HepG2 (cell line): ENCODE results near the gene WDR62. TPM values are rescaled to one million over a fixed set of nuclear protein-coding genes. Genes with fewer than 3 reads are reported as not detected.

ENCODE experiments used
- ATAC-seq: fragments of 200-7000 bp; cut with Tn5 transposase; 3 replicates; pipeline ENCODE4 v1.9.1; 2020; ENCODE audit warnings: mild to moderate bottlenecking, moderate library complexity
- BruUV-seq: library from RNA; stranded (reverse); fragments of 400-500 nt; replicated peaks from 2 replicates; lab custom pipeline; 2021; lab: Mats Ljungman, UMichigan
- CTCF ChIA-PET: fragments of 300-600 bp; formaldehyde crosslinking; extraction: SDS; loops from one replicate; lab custom pipeline; 2021; ENCODE audit warnings: low total read pairs, inconsistent platforms, low intra/inter-chr PET ratio; lab: Yijun Ruan, JAX
- POLR2A ChIA-PET: fragments of 350-600 bp; sonication (Branson Sonifier 250); formaldehyde crosslinking; loops from one replicate; lab custom pipeline; 2020; ENCODE audit warnings: antibody characterized with exemption, inconsistent platforms; lab: Yijun Ruan, JAX
- DNase-seq: peaks from one replicate; pipeline ENCODE4 v3.0.0-alpha.2; 2015; ENCODE audit warnings: low spot score
- FAIRE-seq: peaks from 3 replicates; lab custom pipeline; 2011; peaks lifted over from hg19 to GRCh38; lab: Jason Lieb, UNC
- H2AFZ ChIP-seq: one replicate; pipeline ENCODE4 v1.6.1; 2011; ENCODE audit warnings: low read length, inconsistent platforms
- H3K27ac ChIP-seq: fragments of 300-600 bp; 3 replicates; pipeline ENCODE4 v1.8.0; 2011; ENCODE audit warnings: mixed run types, mild to moderate bottlenecking, mixed read lengths, low read length, inconsistent platforms; ENCODE audit not compliant: insufficient read depth; ENCODE audit errors: extremely low read length
- H3K27me3 ChIP-seq, 2 experiments: fragments of 200-600 bp in 1 of 2; 2 replicates in 1 of 2; 3 replicates in 1 of 2; pipeline versions ENCODE4 v1.6.0 to v1.8.0; 2011; ENCODE audit warnings: low read length in 2 of 2, mild to moderate bottlenecking in 2 of 2, moderate library complexity in 2 of 2, inconsistent platforms in 1 of 2; ENCODE audit not compliant: insufficient read depth in 2 of 2, control insufficient read depth in 1 of 2
- H3K36me3 ChIP-seq, 2 experiments: fragments of 200-600 bp in 1 of 2; replicated peaks in 1 of 2; 2 replicates in 1 of 2; 3 replicates in 1 of 2; pipeline versions ENCODE4 v1.5.1 to v1.8.0; 2011; ENCODE audit warnings: low read length in 2 of 2, inconsistent platforms in 1 of 2; ENCODE audit not compliant: insufficient read depth in 2 of 2, control insufficient read depth in 1 of 2
- H3K4me1 ChIP-seq: 2 replicates; pipeline ENCODE4 v1.5.1; 2012; ENCODE audit warnings: low read length, inconsistent platforms; ENCODE audit not compliant: insufficient read depth
- H3K4me2 ChIP-seq: 2 replicates; pipeline ENCODE4 v1.6.0; 2011; ENCODE audit warnings: low read depth, low read length, inconsistent platforms
- H3K4me3 ChIP-seq, 3 experiments: fragments of 200-600 bp in 1 of 3; sonication (generic), shearing (Covaris generic) in 1 of 3; replicated peaks in 1 of 3; 2 replicates each; pipeline ENCODE4 v1.5.1; 2011 to 2016; ENCODE audit warnings: low read length in 3 of 3, inconsistent platforms in 2 of 3, low read depth in 2 of 3, mild to moderate bottlenecking in 2 of 3, control low read depth in 1 of 3, mixed read lengths in 1 of 3; ENCODE audit not compliant: insufficient read depth in 1 of 3
- H3K79me2 ChIP-seq: one replicate; pipeline ENCODE4 v1.6.1; 2011; ENCODE audit warnings: low read length, inconsistent platforms; ENCODE audit not compliant: insufficient read depth
- H3K9ac ChIP-seq: 2 replicates; pipeline ENCODE4 v1.6.0; 2011; ENCODE audit warnings: mild to moderate bottlenecking, low read depth, low read length, inconsistent platforms; ENCODE audit not compliant: insufficient read depth
- H3K9me3 ChIP-seq: 2 replicates; pipeline ENCODE4 v1.5.1; 2012; ENCODE audit warnings: mild to moderate bottlenecking, low read length
- H4K20me1 ChIP-seq: 2 replicates; pipeline ENCODE4 v1.6.0; 2011; ENCODE audit warnings: inconsistent platforms, mild to moderate bottlenecking, low read length, moderate library complexity; ENCODE audit not compliant: insufficient read depth
- HNF4A ChIP-seq: sonication (generic); formaldehyde crosslinking; IDR thresholded peaks from 2 replicates; pipeline ENCODE4 v1.4.0; 2020; ENCODE audit warnings: missing genetic modification reagents
- MEIS1 ChIP-seq: sonication (generic); formaldehyde crosslinking; IDR thresholded peaks from 2 replicates; pipeline ENCODE4 v1.9.0; 2021; ENCODE audit warnings: mild to moderate bottlenecking, missing genetic modification reagents, moderate library complexity, borderline replicate concordance
- RBM22 ChIP-seq: fragments of 200-400 bp; formaldehyde crosslinking; optimal IDR thresholded peaks from 2 replicates; pipeline ENCODE3; 2017; ENCODE audit warnings: mild to moderate bottlenecking, low read length, moderate library complexity
- ZBTB21 ChIP-seq: sonication (generic); formaldehyde crosslinking; IDR thresholded peaks from 2 replicates; pipeline ENCODE4 v1.4.0; 2020; ENCODE audit warnings: missing genetic modification reagents
- ZFP1 ChIP-seq: IDR thresholded peaks from 2 replicates; pipeline ENCODE4 v1.6.1; 2016
- ZNF749 ChIP-seq: sonication (generic); formaldehyde crosslinking; IDR thresholded peaks from 2 replicates; pipeline ENCODE4 v1.8.0; 2022; ENCODE audit warnings: mild to moderate bottlenecking, missing genetic modification reagents, moderate library complexity, borderline replicate concordance
- ZNF788 ChIP-seq: sonication (generic); formaldehyde crosslinking; IDR thresholded peaks from 2 replicates; pipeline ENCODE4 v1.5.0; 2020; ENCODE audit warnings: mild to moderate bottlenecking, missing genetic modification reagents, borderline replicate concordance
- ZSCAN25 ChIP-seq: sonication (generic); formaldehyde crosslinking; IDR thresholded peaks from 2 replicates; pipeline ENCODE4 v1.8.0; 2022; ENCODE audit warnings: mild to moderate bottlenecking, missing genetic modification reagents
- WGBS: methylation state at CpG from one replicate; pipeline ENCODE4 v1.1.6; 2017; ENCODE audit warnings: low lambda C conversion rate; 5-methylcytosine and 5-hydroxymethylcytosine counted together
- in situ Hi-C: cut with HindIII; loops from 2 replicates; pipeline ENCODE4 v1.10.0; 2017; ENCODE audit warnings: low pct_unique_long_range_greater_than_20kb; ENCODE audit not compliant: extremely low pct_ligation_motif_present
- intact Hi-C: fragments of 100-400 bp; cut with micrococcal nuclease; formaldehyde crosslinking; loops from one replicate; pipeline ENCODE4 v1.10.0; 2022; ENCODE audit not compliant: unreplicated experiment
- polyA plus RNA-seq, 8 experiments: library from polyadenylated mRNA; depleted of rRNA in 3 of 8; stranded (reverse) in 7 of 8; unstranded in 1 of 8; fragments of >200 nt; fragmentation: Illumina TruSeq in 4 of 8; extraction: Trizol in 4 of 8; gene quantifications; 2 replicates each; pipeline versions ENCODE4 v1.2.1 to v1.2.3, GENCODE V29; 2011 to 2016; ENCODE audit warnings: low read depth in 4 of 8, missing spikeins in 1 of 8, mixed read lengths in 1 of 8; ENCODE audit not compliant: insufficient read depth in 1 of 8
- total RNA-seq, 5 experiments: library from RNA; depleted of rRNA; stranded (reverse); fragments of >200 nt; fragmentation: Illumina TruSeq; extraction: Trizol; gene quantifications; 2 replicates each; pipeline ENCODE4 v1.2.3, GENCODE V29; 2016; ENCODE audit warnings: low read depth in 1 of 5
- TF ChIP-seq, protein P1 (sequence below): sonication (generic); formaldehyde crosslinking; IDR thresholded peaks from 2 replicates; pipeline ENCODE4 v1.4.0; 2020; ENCODE audit warnings: missing genetic modification reagents
- TF ChIP-seq, protein P2 (sequence below): sonication (generic); formaldehyde crosslinking; IDR thresholded peaks from 2 replicates; pipeline ENCODE4 v1.5.1; 2020; ENCODE audit warnings: missing genetic modification reagents, mild to moderate bottlenecking, borderline replicate concordance
- TF ChIP-seq, protein P3 (sequence below): sonication (generic); formaldehyde crosslinking; IDR thresholded peaks from 2 replicates; pipeline ENCODE4 v1.8.1; 2023; ENCODE audit warnings: mild to moderate bottlenecking, inconsistent platforms, moderate library complexity, missing genetic modification reagents, borderline replicate concordance
- TF ChIP-seq, protein P4 (sequence below): IDR thresholded peaks from 2 replicates; pipeline ENCODE4 v1.6.1; 2018; ENCODE audit warnings: missing genetic modification reagents, mild to moderate bottlenecking, missing compliant biosample characterization

Gene WDR62
- total and polyA plus RNA-seq, 2 of the 13 experiments (the other 11 are each of a cell fraction or from before 2014, with no cell fraction given) = 5.8 to 12.5 TPM

DNA sequence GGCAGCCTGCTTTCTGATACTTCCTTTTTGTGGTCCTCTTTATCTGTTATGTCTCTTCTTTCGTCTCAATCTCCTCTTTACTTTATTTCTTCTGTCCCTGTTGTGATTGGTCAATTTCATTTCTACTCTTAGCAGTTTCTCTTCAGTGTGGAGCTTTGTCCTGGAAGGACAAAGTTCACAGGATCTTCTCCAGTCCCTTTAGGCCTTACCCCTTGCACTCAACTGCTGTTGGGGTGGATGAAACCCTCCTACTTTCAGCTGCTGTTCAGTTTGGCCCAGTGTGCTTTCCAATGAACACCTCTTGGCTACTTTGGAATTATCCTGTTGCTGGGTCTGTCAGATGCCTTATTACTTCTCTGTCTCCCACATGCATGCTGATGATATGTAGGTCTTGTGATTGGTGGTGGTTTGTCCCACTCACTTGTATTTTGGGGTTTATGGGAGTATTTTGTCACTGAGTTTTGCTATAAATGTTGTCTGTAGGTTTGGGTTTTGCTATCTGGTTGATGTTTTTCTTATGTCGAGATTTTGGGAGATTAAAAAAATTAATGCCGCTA lies 24.8 kb downstream of the WDR62 start:
- intact Hi-C loops (no loop called here), in situ Hi-C loops (no loop called here)
- Histone ChIP-seq H3K79me2 (no peaks in the 10 kb centered on the region), H3K27ac (peak overlapping the region; percentile 44), H3K9ac (0 out of 2 replicates have a peak overlapping the region, but pooled peaks have one; percentile 21), H3K4me2 (0 out of 2 replicates have a peak overlapping the region, but pooled peaks have one; percentile 6), H3K27me3 (no peaks in the 10 kb centered on the region), H3K9me3 (no peaks in the 10 kb centered on the region), H3K4me3 (no peak overlapping the region), H3K4me1 (peaks cover 13% of the 10 kb centered on the region), H4K20me1 (no peaks in the 10 kb centered on the region), H3K36me3 (peaks cover 14 to 37% of the 10 kb centered on the region in 2 experiments), H2AFZ (peak overlapping the region; percentile 20)
- FAIRE-seq (peak; percentile 61), ATAC-seq (peak; percentile 59), DNase-seq (no peak)
- TF ChIP-seq RBM22 = no peak
- peak; percentile 70 for TF ChIP-seq HNF4A (CRISPR knock-in tag)
- TF ChIP-seq, protein P1, sequence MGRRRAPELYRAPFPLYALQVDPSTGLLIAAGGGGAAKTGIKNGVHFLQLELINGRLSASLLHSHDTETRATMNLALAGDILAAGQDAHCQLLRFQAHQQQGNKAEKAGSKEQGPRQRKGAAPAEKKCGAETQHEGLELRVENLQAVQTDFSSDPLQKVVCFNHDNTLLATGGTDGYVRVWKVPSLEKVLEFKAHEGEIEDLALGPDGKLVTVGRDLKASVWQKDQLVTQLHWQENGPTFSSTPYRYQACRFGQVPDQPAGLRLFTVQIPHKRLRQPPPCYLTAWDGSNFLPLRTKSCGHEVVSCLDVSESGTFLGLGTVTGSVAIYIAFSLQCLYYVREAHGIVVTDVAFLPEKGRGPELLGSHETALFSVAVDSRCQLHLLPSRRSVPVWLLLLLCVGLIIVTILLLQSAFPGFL = no peak
- TF ChIP-seq ZNF788 (CRISPR knock-in tag) = no peak
- WGBS = 77% methylated on average over 3 of the region's 3 CpGs
- ChIA-PET CTCF (no interaction called here), POLR2A (interaction anchor here (1.1 kb wide), 1 partner anchor 36 kb away, joined by 7 read pairs; the partner anchor contains the start of genes POLR2I and TBCB)
- no TSS peak for BruUV-seq

DNA sequence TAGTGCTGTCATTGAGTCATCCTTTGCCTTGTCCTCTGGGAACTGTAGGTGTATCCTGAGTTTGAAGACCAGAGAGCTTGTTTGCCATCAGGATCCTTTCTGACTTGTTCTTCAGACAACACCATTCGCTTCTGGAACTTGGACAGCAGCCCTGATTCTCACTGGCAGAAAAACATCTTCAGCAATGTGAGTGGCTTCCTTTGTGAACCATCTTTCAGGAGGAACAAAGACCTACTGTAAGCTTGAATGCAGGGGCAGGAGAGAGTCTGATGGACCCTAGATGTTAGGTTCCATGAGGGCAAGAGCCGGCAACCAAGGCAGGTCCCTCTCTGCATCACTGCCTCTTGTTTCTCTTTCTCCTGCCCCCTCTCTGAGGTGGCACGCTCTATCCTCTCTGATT lies 26.7 kb downstream of the WDR62 start:
- DNase-seq = no peak
- peaks cover 13% of the 10 kb centered on the region for H3K4me1 ChIP-seq
- no peak for FAIRE-seq
- no peaks in the 10 kb centered on the region for H3K9me3 ChIP-seq
- H4K20me1 ChIP-seq = no peaks in the 10 kb centered on the region
- BruUV-seq = no TSS peak
- intact Hi-C loops = no loop called here
- no peak overlapping the region for H3K27ac ChIP-seq
- no peak overlapping the region for H3K4me3 ChIP-seq
- no peaks in the 10 kb centered on the region for H3K79me2 ChIP-seq
- in situ Hi-C loops = no loop called here
- H3K9ac ChIP-seq = no peak overlapping the region
- WGBS = 98% methylated on average over 3 of the region's 3 CpGs
- peaks cover 15 to 40% of the 10 kb centered on the region in 2 experiments for H3K36me3 ChIP-seq
- ATAC-seq = no peak
- POLR2A ChIA-PET = no interaction called here
- CTCF ChIA-PET = no interaction called here
- no peak overlapping the region for H2AFZ ChIP-seq
- H3K4me2 ChIP-seq = no peak overlapping the region
- H3K27me3 ChIP-seq = no peaks in the 10 kb centered on the region
- no peak for TF ChIP-seq ZNF749 (CRISPR knock-in tag)
- no peak for TF ChIP-seq ZSCAN25 (CRISPR knock-in tag)
- TF ChIP-seq, protein P2, sequence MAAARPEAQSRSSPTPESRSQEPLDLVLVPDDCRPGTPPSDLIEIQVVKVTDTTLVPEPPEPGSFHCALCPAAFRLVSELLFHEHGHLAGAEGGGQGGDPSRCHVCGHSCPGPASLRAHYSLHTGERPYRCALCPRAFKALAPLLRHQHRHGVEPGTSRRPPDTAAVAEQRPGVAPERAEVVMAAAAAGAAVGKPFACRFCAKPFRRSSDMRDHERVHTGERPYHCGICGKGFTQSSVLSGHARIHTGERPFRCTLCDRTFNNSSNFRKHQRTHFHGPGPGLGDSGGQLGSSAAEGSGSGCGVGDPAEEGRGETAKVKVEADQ = no peak
- TF ChIP-seq ZFP1 = no peak
- TF ChIP-seq, protein P3, sequence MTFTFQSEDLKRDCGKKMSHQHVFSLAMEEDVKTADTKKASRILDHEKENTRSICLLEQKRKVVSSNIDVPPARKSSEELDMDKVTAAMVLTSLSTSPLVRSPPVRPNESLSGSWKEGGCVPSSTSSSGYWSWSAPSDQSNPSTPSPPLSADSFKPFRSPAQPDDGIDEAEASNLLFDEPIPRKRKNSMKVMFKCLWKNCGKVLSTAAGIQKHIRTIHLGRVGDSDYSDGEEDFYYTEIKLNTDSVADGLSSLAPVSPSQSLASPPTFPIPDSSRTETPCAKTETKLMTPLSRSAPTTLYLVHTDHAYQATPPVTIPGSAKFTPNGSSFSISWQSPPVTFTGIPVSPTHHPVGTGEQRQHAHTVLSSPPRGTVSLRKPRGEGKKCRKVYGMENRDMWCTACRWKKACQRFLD (CRISPR knock-in tag) = no peak
- TF ChIP-seq, protein P4, sequence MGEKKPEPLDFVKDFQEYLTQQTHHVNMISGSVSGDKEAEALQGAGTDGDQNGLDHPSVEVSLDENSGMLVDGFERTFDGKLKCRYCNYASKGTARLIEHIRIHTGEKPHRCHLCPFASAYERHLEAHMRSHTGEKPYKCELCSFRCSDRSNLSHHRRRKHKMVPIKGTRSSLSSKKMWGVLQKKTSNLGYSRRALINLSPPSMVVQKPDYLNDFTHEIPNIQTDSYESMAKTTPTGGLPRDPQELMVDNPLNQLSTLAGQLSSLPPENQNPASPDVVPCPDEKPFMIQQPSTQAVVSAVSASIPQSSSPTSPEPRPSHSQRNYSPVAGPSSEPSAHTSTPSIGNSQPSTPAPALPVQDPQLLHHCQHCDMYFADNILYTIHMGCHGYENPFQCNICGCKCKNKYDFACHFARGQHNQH (CRISPR knock-in tag) = no peak
- TF ChIP-seq ZBTB21 (CRISPR knock-in tag) = no peak
- no peak for TF ChIP-seq MEIS1 (CRISPR knock-in tag)
